Measurements from ENCODE around the gene GPR15. TPM values are rescaled to one million over a fixed set of nuclear protein-coding genes. Genes with fewer than 3 reads are reported as not detected.

GPR15 gene
- total and polyA plus RNA-seq, 10 of the 15 experiments (the other 5 are each of a cell fraction or from before 2014, with no cell fraction given) = 70.7 to 150 (median 115) TPM

GRCh38 chr3:98564282-98565005 is 32.7 kb downstream of the GPR15 start:
- intact Hi-C loops (cut with micrococcal nuclease; ENCODE audit: unreplicated experiment) (loop anchor here (1.0 to 2.0 kb wide), 3 partner anchors 8 to 204 kb away; no protein-coding TSS in a partner anchor), in situ Hi-C loops (cut with MboI) (loop anchor here (5.0 kb wide), 1 partner anchor 37 kb away; no protein-coding TSS in a partner anchor)
- H3K4me2 ChIP-seq (ENCODE audit: control insufficient read depth, insufficient read depth) = peak overlapping the region; percentile 99
- peak overlapping the region; percentile 99 for H3K9ac ChIP-seq (ENCODE audit: control insufficient read depth, insufficient read depth, low read length)
- H2AFZ ChIP-seq (ENCODE audit: control insufficient read depth, low read depth, low read length) = no peak overlapping the region
- H3K36me3 ChIP-seq (ENCODE audit: control insufficient read depth in 2 of 2, insufficient read depth in 2 of 2, low read length in 1 of 2) = no peaks in the 10 kb centered on the region
- no peaks in the 10 kb centered on the region for H3K27me3 ChIP-seq (replicated peaks in 1 of 2; ENCODE audit: control insufficient read depth in 2 of 2, insufficient read depth in 2 of 2, low read length in 1 of 2)
- FAIRE-seq = no peak
- peak overlapping the region; percentile 100 for H3K27ac ChIP-seq (ENCODE audit: control insufficient read depth, insufficient read depth)
- no peaks in the 10 kb centered on the region; the same call in 2 of the 3 replicates for H3K9me3 ChIP-seq (replicated peaks; ENCODE audit: control insufficient read depth, insufficient read depth, low read length)
- H3K79me2 ChIP-seq (ENCODE audit: control insufficient read depth, insufficient read depth, low read length) = peaks cover 82% of the 10 kb centered on the region
- H3K4me3 ChIP-seq = peak overlapping the region; percentile 39; the same call in 1 of the 2 replicates
- POLR2A ChIA-PET = interaction anchor here (0.6 to 23.2 kb wide), 14 partner anchors 8 to 418 kb away, joined by 3 to 350 read pairs (median 9); partner anchors contain the start of genes CLDND1 and GPR15
- CTCF ChIA-PET = interaction anchor here (0.7 to 2.4 kb wide), 13 partner anchors 8 to 235 kb away, joined by 3 to 14 read pairs (median 4); partner anchors contain the start of genes CLDND1, CPOX and GPR15
- no peaks in the 10 kb centered on the region for H4K20me1 ChIP-seq (ENCODE audit: control insufficient read depth, insufficient read depth)
- SMC1A ChIA-PET (ENCODE audit: uncharacterized antibody, unreplicated experiment) = interaction anchor here (0.6 to 23.6 kb wide), 19 partner anchors 9 to 1770 kb away, joined by 3 to 603 read pairs (median 5); partner anchors contain the start of genes CLDND1, CPOX and GPR15
- ATAC-seq = peak; percentile 42
- peaks cover 46% of the 10 kb centered on the region for H3K4me1 ChIP-seq (ENCODE audit: control insufficient read depth, insufficient read depth, low read length)
- RAD21 ChIA-PET (ENCODE audit: unreplicated experiment) = interaction anchor here (0.6 to 20.2 kb wide), 22 partner anchors 7 to 118 kb away, joined by 3 to 511 read pairs (median 5); partner anchors contain the start of genes CLDND1 and GPR15
- DNase-seq (ENCODE audit: low read depth, low spot score) = no peak
- TSS peak; percentile 87 for BruUV-seq (replicated peaks)
- under 1% methylated on average over 7 of the region's 7 CpGs for WGBS (ENCODE audit: insufficient coverage, insufficient replicate concordance, low lambda C conversion rate, missing lambda C conversion rate)
- TF ChIP-seq MEF2A (IDR thresholded peaks at IDR 0.05; ENCODE audit: insufficient read depth, low read depth, low read length) (no peak), SMC3 (IDR thresholded peaks at IDR 0.05; ENCODE audit: borderline replicate concordance, low read length) (no peak), KDM1A (IDR thresholded peaks at IDR 0.05; ENCODE audit: borderline replicate concordance) (no peak), IKZF1 (conservative IDR thresholded peaks at IDR 0.05) (no peak), CBX3 (IDR thresholded peaks at IDR 0.05; ENCODE audit: borderline replicate concordance, low read depth) (no peak), IKZF2 (IDR thresholded peaks at IDR 0.05) (no peak), ZBTB33 (IDR thresholded peaks at IDR 0.05) (no peak), HCFC1 (IDR thresholded peaks at IDR 0.05; ENCODE audit: low read length) (no peak), FOS (IDR thresholded peaks at IDR 0.05; ENCODE audit: borderline replicate concordance, extremely low read depth, insufficient read length) (no peak), PRDM15 (CRISPR knock-in tag; IDR thresholded peaks at IDR 0.05) (no peak), FOXM1 (IDR thresholded peaks at IDR 0.05; ENCODE audit: low read depth, low read length) (no peak), JUNB (IDR thresholded peaks at IDR 0.05) (no peak), SP1 (IDR thresholded peaks at IDR 0.05; ENCODE audit: low read depth, low read length) (peak; percentile 4), RAD21 (IDR thresholded peaks at IDR 0.05; ENCODE audit: insufficient read depth, low read depth, low read length) (no peak), ELK1 (IDR thresholded peaks at IDR 0.05; ENCODE audit: low read depth, low read length) (no peak), PAX8 (IDR thresholded peaks at IDR 0.05) (no peak), TCF7 (IDR thresholded peaks at IDR 0.05; ENCODE audit: borderline replicate concordance) (peak; percentile 96), TBL1XR1 (IDR thresholded peaks at IDR 0.05; ENCODE audit: low read depth, low read length) (peak; percentile 31; the same call in 1 of the 2 replicates)

All from GM12878 (cell line).